PFSK-1 (cell line): ENCODE data around the gene CA9.

Experiments
- FOXP2 ChIP-seq: optimal IDR thresholded peaks from 2 replicates; pipeline ENCODE3; 2011; ENCODE audit warnings: borderline replicate concordance, control low read depth, inconsistent platforms; ENCODE audit not compliant: insufficient read depth; ENCODE audit errors: extremely low read length, extremely low read depth
- POLR2AphosphoS5 ChIP-seq: IDR thresholded peaks from 2 replicates; pipeline ENCODE4 v1.6.1; 2012; ENCODE audit warnings: low read depth, mild to moderate bottlenecking, control low read depth, low read length, moderate library complexity
- REST ChIP-seq, 2 experiments: IDR thresholded peaks; 2 replicates each; pipeline versions ENCODE4 v1.6.1 to v1.8.0; 2011 to 2012; ENCODE audit warnings: low read depth in 2 of 2, low read length in 2 of 2, control low read depth in 1 of 2, inconsistent platforms in 1 of 2, mild to moderate bottlenecking in 1 of 2, moderate library complexity in 1 of 2; ENCODE audit not compliant: insufficient read depth in 1 of 2
- SIN3A ChIP-seq: IDR thresholded peaks from 2 replicates; pipeline ENCODE4 v1.6.1; 2012; ENCODE audit warnings: mild to moderate bottlenecking, low read length, moderate library complexity, borderline replicate concordance; ENCODE audit not compliant: insufficient read depth
- TAF1 ChIP-seq: IDR thresholded peaks from 2 replicates; pipeline ENCODE4 v1.6.1; 2012; ENCODE audit warnings: low read length, control low read depth, borderline replicate concordance; ENCODE audit not compliant: insufficient read depth

Gene CA9

GRCh38 chr9:35714579-35715252 is 41.0 kb downstream of the CA9 start:
- no peak for TF ChIP-seq FOXP2
- no peak for TF ChIP-seq SIN3A
- TF ChIP-seq POLR2AphosphoS5, result no peak
- TF ChIP-seq REST (IDR thresholded peaks at IDR 0.05; ENCODE audit: insufficient read depth in 1 of 2, low read depth in 2 of 2, low read length in 2 of 2), result no peak
- no peak for TF ChIP-seq TAF1

- TF ChIP-seq POLR2AphosphoS5 (no peak), SIN3A (no peak), REST (IDR thresholded peaks at IDR 0.05; ENCODE audit: insufficient read depth in 1 of 2, low read depth in 2 of 2, low read length in 2 of 2) (no peak), TAF1 (no peak), FOXP2 (no peak)
Observed at GRCh38 chr9:35716230-35716629, 42.5 kb downstream of the CA9 start.

- no peak for TF ChIP-seq SIN3A
- TF ChIP-seq REST (IDR thresholded peaks at IDR 0.05; ENCODE audit: insufficient read depth in 1 of 2, low read depth in 2 of 2, low read length in 2 of 2), result no peak
- TF ChIP-seq TAF1, result no peak
- TF ChIP-seq FOXP2, result no peak
- no peak for TF ChIP-seq POLR2AphosphoS5
Observed at GRCh38 chr9:35717132-35717870, 43.6 kb downstream of the CA9 start.

GRCh38 chr9:35718721-35719511 is 45.2 kb downstream of the CA9 start:
- TF ChIP-seq FOXP2, result no peak

- TF ChIP-seq FOXP2, result no peak
- no peak for TF ChIP-seq TAF1
- no peak for TF ChIP-seq SIN3A
- TF ChIP-seq POLR2AphosphoS5, result no peak
- TF ChIP-seq REST (IDR thresholded peaks at IDR 0.05; ENCODE audit: insufficient read depth in 1 of 2, low read depth in 2 of 2, low read length in 2 of 2), result no peak
Observed at GRCh38 chr9:35719546-35719945, 45.8 kb downstream of the CA9 start.
